GM21786 (cell line): ENCODE data around the gene ANKMY1.

ENCODE experiments used
- ATAC-seq: cut with Tn5 transposase; IDR thresholded peaks from one replicate; pipeline ENCODE4 v1.9.1; 2021; ENCODE audit not compliant: unreplicated experiment

The ANKMY1 gene

DNA sequence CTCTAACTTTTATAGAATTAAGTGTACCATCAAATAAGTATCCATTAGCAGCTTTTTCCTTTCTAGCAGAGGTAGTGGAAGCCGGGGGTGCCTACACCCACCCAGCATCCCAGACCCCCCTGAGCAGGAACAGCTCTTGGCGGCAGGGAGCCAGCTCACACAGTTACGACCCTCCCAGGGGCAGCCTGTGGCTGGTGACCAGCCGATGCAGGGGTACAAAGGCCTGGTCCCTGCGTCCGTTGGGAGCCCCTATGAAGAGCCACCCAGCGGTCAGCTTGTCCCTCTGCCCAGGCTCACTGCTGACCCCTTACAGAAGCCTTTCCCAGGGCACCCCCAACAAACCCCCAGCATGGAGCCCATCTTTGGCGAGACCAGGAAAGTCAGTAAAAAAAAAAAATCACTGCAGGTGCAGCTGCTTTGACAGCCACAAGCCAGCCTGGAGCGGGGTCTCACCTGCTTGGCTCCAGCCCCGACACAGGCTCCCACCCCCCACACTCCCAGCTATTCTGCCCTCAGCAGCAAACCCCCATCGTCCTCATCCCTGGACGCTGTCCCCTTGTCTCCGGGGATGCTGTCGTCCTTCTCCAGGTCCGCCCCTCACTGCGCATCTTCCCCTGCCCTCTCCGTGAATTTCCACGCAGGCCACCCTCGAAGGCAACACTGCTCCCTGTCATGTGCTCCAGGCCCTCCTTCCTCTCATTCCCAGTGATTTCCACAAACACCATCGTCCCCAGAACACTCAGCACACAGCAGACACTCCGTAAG lies 79.3 kb downstream of the ANKMY1 start:
- no peak for ATAC-seq

DNA sequence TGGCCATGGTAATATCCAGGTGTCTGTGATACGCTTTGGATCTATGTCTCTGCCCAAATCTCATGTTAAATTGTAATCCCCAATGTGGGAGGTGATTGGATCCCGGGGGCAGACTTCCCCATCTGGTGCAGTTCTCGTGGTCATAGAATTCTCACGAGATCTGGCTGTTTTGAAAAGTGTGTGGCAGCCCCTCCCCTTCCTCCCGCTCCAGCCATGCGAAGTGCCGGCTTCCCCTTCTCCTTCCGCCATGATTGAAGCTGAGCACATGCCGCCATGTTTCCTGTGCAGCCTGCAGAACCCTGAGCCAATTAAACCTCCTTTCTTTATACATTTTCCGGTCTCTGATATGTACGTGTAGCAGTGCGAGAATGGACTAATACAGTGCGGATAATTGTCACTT lies 79.9 kb downstream of the ANKMY1 start:
- no peak for ATAC-seq

DNA sequence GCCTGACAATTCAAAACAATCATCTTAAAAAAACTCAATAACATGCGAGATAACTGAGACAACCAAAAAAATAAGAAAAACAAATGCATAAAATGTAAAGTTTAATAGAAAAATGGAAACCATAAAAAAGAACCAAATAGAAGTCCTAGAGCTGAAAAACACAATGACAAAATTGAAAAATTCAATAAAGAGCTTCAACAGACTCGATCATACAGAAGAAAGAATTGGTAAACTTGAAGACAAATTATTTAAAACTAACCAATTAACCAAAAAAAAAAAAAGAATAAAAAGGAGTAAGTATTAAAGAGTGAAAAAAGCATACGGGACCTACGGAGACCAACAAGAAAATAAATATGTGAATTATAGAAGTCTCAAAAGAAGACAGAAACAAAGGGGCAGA lies 84.6 kb downstream of the ANKMY1 start:
- ATAC-seq, result no peak

DNA sequence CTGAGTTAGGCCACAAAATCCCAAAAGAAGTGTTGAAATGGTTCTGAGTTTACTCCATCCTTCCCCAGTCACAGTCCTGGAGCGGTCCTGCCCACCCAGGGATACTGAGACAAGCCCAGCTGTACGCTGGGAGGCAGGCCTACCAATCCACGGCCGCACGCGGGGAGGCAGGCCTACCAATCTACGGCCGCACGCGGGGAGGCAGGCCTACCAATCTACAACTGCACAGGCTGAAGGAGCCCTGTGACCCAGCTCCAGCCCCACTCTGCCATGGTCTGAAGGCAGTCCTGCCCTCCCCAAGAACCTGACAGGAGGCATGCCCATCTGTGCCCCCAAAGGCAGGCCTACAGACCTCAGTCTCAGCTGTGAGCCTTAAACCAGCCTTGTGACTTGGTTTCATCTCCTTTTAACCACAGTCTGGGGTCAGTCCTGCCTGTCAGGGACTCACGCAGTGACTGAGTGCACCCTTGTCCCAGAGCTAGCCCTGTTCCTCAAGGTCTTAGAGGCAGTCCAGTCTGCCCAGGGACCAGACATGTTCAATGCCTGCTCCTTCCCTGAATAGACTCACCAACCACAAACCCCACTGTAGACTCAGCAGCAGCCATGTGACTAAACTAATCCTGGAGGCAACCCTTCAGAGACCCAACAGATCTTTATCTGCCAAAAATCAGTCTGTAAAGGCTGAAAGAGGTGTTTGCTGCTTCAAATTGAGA lies 85.6 kb downstream of the ANKMY1 start:
- ATAC-seq, result no peak

DNA sequence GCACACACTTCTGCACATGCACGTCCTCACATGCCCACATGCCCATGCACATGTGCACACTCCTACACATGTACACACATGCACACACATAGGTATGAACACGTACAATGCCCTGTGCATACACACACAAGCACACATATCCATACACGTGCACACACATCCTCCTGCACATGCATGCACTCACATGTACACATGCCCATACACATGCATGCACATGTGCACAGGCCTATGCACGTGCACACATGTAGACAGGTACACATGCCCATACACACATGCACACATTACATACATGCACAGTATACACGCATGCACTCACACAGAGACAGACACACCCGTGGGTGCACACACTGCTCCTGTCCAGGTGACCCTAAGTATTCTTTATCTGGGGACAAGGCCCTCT lies 88.0 kb downstream of the ANKMY1 start:
- no peak for ATAC-seq

DNA sequence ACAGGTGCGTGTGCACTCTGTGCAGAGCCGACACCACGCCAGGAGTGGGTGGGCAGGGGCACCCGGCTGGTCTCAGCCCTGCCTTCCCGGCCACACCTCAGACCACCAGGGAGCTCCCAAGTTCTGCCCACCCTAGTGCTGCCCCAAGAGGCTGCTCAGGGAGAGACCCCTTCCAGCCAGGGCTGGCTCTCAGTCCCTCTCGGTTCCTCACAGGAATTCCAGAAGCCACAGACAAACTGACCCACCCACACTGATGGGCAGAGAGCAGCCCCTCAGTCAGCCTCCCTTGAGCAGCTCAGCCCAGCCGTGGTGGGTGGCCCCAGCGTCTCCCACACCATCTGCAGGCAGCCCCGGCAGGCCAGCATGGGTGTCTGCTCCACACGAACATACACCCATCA lies 88.5 kb downstream of the ANKMY1 start:
- no peak for ATAC-seq

DNA sequence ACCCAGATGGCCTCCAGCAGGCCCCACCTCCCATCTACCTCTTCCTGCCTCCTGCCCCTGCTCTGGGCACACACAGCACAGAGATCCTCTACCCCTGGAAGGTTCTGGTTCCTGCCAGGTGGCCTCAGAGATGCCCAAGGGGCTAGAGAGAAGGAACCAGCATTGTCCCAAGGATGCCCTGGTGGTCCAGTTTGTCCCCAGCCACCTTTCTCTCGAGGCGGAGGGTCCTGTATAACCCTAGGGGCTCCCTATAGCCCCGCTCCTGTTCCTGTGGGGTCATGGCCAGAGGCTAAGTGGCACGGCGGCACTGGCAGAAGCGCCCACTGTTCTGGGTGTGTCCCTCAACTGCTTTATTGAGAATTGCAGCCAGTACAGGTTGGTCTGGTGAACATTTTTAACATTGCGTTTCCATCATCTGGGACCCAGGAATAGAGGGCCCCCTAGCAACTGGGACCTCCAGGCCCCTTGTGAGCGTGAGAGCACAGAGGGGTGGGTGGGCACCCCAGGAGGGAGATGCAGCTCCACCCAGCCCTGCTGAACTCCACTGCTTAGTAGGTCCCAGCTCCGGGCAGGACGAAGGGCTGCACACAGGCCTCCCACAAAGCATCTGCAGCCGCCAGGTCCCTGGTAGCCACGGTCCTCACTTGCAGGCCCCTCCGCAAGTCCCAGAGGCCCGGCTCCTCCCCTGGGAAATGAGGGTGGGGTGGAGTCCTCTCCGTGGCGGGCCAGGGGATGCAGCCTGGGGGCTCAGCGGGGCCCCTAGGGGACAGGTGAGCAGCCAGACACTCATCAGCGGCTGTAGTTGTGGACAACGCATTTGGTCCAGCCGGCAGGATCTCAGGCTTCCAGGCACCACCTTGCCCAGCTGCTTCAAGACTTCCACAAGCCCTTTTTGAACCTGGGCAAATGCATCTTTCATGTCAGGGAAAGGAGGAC lies 89.2 kb downstream of the ANKMY1 start:
- no peak for ATAC-seq

DNA sequence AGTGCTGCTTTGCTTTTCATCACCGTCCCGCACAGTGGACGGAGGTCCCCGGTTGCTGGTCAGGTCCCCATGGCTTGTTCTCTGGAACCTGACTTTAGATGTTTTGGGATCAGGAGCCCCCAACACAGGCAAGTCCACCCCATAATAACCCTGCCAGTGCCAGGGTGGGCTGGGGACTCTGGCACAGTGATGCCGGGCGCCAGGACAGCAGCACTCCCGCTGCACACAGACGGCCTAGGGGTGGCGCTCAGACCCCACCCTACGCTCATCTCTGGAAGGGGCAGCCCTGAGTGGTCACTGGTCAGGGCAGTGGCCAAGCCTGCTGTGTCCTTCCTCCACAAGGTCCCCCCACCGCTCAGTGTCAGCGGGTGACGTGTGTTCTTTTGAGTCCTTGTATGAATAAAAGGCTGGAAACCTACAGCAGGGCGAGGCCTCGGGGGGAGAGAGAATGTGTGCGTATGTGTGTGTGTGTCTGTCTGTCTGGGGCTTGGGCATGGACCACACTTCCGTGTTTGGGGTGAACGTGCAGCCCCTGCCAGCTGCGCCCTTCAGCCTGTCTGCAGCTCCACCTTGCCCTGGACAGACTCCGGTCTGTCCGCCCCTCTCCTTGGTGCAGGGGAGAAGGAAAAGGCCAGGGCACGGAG lies 90.0 kb downstream of the ANKMY1 start:
- no peak for ATAC-seq

DNA sequence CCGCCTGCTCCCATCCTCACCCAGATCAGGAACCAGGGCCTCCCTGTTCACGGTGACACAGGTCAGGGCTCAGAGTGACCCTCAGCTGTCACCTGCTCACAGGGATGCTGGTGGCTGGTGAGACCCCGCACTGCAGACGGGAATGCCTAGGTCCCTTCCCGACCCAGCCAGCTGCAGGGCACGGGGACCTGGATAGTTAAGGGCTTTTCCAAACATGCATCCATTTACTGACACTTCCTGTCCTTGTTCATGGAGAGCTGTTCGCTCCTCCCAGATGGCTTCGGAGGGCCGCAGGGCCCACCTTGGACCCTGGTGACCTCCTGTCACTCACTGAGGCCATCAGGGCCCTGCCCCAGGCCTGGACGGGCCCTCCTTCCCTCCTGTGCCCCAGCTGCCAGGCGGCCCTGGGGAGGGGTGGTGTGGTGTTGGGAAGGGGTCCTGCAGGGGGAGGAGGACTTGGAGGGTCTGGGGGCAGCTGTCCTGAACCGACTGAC lies 90.6 kb downstream of the ANKMY1 start:
- no peak for ATAC-seq

DNA sequence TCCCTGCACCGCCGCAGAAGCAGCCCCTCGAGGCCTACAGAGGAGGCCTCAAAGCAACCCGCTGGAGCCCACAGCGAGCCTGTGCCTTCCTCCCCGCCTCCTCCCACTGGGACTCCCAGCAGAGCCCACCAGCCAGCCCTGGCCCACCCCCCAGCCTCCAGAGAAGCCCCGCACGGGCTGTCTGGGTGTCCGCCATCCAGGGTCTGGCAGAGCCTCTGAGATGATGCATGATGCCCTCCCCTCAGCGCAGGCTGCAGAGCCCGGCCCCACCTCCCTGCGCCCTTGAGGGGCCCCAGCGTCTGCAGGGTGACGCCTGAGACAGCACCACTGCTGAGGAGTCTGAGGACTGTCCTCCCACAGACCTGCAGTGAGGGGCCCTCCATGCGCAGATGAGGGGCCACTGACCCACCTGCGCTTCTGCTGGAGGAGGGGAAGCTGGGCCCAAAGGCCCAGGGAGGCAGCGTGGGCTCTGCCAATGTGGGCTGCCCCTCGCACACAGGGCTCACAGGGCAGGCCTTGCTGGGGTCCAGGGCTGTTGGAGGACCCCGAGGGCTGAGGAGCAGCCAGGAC lies 91.1 kb downstream of the ANKMY1 start:
- no peak for ATAC-seq

DNA sequence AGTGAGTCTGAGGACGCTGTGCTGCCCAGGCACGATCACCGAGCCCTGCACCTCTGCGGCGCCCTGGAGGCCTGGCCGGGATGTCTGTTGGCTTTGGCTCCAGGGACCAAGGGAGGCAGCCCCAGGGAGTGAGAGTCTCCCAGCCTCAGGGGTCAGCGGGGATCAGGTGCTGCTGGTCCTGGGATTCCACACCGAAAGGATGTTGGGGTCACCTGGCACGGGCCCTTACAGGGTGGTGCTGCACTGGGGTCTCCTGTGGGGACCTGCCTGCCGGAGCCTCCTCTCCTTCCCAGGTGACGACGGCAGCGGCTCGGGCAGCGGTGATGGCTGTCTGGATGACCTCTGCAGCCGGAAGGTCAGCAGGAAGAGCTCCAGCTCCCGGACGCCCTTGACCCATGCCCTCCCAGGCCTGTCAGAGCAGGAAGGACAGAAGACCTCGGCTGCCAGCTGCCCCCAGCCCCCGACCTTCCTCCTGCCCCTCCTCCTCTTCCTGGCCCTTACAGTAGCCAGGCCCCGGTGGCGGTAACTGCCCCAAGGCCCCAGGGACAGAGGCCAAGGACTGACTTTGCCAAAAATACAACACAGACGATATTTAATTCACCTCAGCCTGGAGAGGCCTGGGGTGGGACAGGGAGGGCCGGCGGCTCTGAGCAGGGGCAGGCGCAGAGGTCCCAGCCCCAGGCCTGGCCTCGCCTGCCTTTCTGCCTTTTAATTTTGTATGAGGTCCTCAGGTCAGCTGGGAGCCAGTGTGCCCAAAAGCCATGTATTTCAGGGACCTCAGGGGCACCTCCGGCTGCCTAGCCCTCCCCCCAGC lies 91.8 kb downstream of the ANKMY1 start:
- ATAC-seq, result no peak

DNA sequence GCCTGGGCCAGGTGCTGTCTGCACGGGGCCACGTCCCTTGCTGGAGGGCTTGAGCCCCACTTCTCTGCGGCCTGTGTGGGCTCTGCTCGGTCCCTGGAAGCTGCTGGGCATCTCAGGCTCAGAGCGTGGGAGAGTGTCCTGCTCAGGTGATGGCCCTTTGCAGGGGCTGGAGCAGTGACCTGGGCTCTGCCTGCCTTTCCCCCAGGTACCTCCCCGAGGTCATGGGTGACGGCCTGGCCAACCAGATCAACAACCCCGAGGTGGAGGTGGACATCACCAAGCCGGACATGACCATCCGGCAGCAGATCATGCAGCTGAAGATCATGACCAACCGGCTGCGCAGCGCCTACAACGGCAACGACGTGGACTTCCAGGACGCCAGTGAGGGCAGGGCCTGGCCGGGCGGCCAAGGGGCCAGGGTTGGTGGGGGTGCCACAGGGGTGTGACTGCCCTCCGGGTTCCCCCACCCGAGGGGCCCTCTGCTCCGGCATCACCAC lies 92.5 kb downstream of the ANKMY1 start:
- ATAC-seq, result no peak

DNA sequence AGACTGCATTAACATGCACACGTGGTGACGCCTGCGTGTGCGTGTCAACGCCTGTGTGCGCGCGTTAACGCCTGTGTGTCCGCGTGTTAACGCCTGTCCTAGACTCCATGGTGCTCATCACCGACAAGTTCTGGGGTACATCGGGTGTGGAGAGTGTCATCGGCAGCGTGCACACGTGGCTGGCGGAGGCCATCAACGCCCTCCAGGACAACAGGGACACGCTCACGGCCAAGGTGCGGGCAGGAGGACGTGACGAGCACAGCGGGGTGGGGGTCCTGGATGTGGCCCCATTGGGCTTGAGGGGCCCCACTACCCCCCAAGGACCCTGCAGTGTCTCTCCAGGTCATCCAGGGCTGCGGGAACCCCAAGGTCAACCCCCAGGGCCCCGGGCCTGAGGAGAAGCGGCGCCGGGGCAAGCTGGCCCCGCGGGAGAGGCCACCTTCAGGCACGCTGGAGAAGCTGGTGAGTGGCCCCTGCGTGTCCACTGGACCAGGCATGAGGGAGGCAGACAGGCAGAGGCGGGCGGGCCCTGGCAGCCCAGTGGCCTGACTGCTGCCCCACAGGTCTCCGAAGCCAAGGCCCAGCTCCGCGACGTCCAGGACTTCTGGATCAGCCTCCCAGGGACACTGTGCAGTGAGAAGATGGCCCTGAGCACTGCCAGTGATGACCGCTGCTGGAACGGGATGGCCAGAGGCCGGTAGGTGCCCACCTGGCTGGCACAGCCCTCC lies 93.1 kb downstream of the ANKMY1 start:
- ATAC-seq, result no peak

DNA sequence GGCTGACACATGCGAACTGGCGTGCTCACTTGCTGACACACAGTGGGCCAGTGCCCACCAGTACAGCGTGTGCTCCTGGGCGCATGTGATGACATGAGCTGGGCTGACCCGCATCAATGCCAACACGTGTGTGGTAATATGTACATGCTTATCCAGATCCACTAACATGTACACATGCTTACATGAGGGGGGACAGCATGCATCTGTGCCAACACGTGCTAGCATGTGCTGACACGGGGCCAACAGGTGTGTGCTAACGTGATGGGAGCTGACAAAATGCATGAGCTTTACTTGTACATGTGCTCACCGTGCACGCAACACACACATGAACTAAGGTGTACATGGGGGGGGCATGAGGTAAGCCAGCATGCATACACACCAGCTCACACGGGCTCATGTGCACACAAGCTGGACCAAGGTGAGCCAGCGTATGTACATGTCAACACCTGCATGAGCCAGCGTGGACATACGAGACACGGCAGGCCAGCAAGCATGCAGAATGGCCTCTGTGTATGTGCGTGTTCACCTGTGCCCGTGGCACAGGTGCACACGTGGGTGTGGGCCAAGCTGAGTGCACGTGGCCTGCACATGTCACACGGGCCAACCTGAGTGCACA lies 93.8 kb downstream of the ANKMY1 start:
- no peak for ATAC-seq

DNA sequence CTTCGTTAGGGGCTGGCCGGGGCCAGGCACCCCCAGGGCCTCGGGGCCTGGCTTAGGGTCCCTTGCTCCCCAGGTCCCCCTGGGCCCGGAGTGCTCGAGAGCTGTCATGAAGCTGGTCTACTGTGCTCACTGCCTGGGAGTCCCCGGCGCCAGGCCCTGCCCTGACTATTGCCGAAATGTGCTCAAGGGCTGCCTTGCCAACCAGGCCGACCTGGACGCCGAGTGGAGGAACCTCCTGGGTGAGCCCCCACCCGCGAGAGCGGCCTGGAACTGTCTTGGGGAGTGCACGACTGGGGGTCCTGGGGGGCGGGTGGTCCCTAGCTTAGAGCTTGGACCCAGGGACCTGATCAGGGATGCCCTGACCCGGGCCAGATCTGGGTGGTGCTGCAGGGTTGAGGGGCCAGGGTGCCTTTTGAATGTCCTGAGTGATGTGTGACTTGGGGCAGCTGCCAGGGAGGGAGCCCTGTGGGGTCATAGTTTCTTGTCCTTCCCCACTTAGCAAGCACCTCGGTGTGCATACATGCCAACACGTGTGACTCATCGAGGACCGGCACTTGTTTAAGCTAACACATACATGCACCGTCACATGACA lies 94.4 kb downstream of the ANKMY1 start:
- ATAC-seq, result no peak

DNA sequence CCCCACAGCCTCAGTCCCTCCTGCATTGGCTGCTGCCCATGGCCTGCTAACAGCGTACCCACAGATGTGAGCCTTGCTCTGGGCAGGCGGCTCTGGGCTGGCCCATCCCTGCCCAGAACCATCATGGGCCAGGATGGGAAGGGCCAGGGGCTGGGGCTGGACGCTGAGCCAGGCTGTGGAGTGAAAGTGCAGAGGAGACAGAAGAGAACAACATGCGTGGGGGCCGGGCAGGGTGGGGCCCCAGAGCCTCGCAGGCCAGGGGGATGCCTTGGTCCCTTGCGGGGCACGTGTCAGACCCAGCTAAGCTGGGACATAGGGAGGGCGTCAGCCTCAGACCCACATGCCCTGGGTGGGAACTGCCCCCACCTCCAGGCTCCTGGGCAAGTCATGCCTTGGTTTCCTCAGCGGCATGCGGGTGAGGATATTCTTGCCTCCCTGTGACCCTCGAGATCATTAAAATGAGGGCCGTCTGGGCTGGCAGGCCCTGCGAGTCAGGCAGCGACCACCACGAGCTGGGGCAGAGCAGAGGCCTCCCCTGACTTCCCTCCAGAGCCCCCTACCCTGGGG lies 95.0 kb downstream of the ANKMY1 start:
- no peak for ATAC-seq

DNA sequence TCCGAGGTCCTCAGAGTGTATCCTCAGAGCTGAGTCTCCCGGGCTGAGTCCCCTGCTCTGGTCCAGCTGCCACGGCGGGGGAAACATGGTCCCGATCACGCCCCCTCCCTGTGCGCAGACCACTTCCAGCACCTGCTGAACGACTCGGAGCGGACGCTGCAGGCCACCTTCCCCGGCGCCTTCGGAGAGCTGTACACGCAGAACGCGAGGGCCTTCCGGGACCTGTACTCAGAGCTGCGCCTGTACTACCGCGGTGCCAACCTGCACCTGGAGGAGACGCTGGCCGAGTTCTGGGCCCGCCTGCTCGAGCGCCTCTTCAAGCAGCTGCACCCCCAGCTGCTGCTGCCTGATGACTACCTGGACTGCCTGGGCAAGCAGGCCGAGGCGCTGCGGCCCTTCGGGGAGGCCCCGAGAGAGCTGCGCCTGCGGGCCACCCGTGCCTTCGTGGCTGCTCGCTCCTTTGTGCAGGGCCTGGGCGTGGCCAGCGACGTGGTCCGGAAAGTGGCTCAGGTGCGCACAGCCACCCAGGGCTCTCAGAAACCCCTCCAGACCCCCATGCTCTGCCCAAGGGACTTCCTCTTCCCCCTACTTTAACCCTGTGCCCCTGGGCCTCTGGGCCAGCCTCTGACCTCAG lies 95.6 kb downstream of the ANKMY1 start:
- no peak for ATAC-seq
